CD4-positive, alpha-beta T cell (primary cell): ENCODE data around the gene PILRA. TPM values are rescaled to one million over a fixed set of nuclear protein-coding genes. Genes with fewer than 3 reads are reported as not detected.
A peak's percentile ranks its signal among the peaks of the same experiment; 100 is the strongest.
"Not testable (repeated sequence)": the region's sequence is repeated elsewhere in the genome, so short reads cannot be mapped to it uniquely, and the experiment has no call there.

Experiments
- ATAC-seq: fragments of 200-7000 bp; cut with Tn5 transposase; one replicate; pipeline ENCODE4 v1.10.0; 2022; ENCODE audit warnings: mild to moderate bottlenecking; ENCODE audit not compliant: poor library complexity
- CTCF ChIA-PET: fragments of 350-600 bp; sonication (Branson Sonifier 250); formaldehyde crosslinking; loops from one replicate; lab custom pipeline; 2021; ENCODE audit warnings: antibody characterized with exemption, inconsistent platforms; lab: Charles Lee
- POLR2A ChIA-PET: fragments of 350-600 bp; sonication (Branson Sonifier 250); formaldehyde crosslinking; loops from one replicate; lab custom pipeline; 2021; ENCODE audit warnings: antibody characterized with exemption, inconsistent platforms; lab: Charles Lee
- DNase-seq, 14 experiments: peaks; one replicate each; pipeline ENCODE4 v3.0.0-alpha.2; 2013 to 2020; ENCODE audit warnings: mixed read lengths in 2 of 14
- H3K27ac ChIP-seq, 2 donors: one replicate each; pipeline versions ENCODE4 v1.5.1 to v1.7.0; 2013; ENCODE audit warnings: low read length in 2 of 2, low read depth in 1 of 2, mild to moderate bottlenecking in 1 of 2
- H3K27me3 ChIP-seq, 2 experiments: 1 replicate in 1 of 2; 2 replicates in 1 of 2; pipeline versions ENCODE4 v1.6.1 to v1.7.0; 2013; ENCODE audit warnings: low read length in 2 of 2, control low read depth in 1 of 2, mild to moderate bottlenecking in 1 of 2, moderate library complexity in 1 of 2; ENCODE audit not compliant: insufficient read depth in 2 of 2, control insufficient read depth in 1 of 2
- H3K36me3 ChIP-seq: one replicate; pipeline ENCODE4 v1.6.1; 2013; ENCODE audit warnings: low read length, control low read depth; ENCODE audit not compliant: insufficient read depth
- H3K4me1 ChIP-seq: one replicate; pipeline ENCODE4 v1.6.1; 2013; ENCODE audit warnings: low read length, control low read depth; ENCODE audit not compliant: insufficient read depth
- H3K4me3 ChIP-seq: one replicate; pipeline ENCODE4 v1.5.1; 2013; ENCODE audit warnings: mild to moderate bottlenecking, low read length, moderate library complexity
- H3K9me3 ChIP-seq, 2 experiments: 1 replicate in 1 of 2; 2 replicates in 1 of 2; pipeline versions ENCODE4 v1.6.1 to v1.7.0; 2013; ENCODE audit warnings: low read length in 2 of 2, mild to moderate bottlenecking in 2 of 2, control low read depth in 1 of 2, moderate library complexity in 1 of 2; ENCODE audit not compliant: control insufficient read depth in 1 of 2, insufficient read depth in 1 of 2
- H3K27ac Mint-ChIP-seq: one replicate; pipeline ENCODE4 v1.8.0; 2020; ENCODE audit warnings: mixed read lengths
- H3K27me3 Mint-ChIP-seq: one replicate; pipeline ENCODE4 v1.8.0; 2021; ENCODE audit warnings: mixed read lengths
- H3K36me3 Mint-ChIP-seq: one replicate; pipeline ENCODE4 v1.8.0; 2021; ENCODE audit warnings: low read depth, mixed read lengths
- H3K4me1 Mint-ChIP-seq: one replicate; pipeline ENCODE4 v1.8.0; 2021; ENCODE audit warnings: low read depth, mixed read lengths
- H3K4me3 Mint-ChIP-seq: one replicate; pipeline ENCODE4 v1.8.0; 2020; ENCODE audit warnings: mild to moderate bottlenecking, mixed read lengths
- H3K9me3 Mint-ChIP-seq: one replicate; pipeline ENCODE4 v1.8.0; 2020; ENCODE audit warnings: mixed read lengths
- intact Hi-C, 2 experiments: fragments of 100-400 bp; cut with DNase I in 1 of 2; cut with micrococcal nuclease in 1 of 2; formaldehyde crosslinking; loops; one replicate each; pipeline versions ENCODE4 v1.15.1 to v1.9.0; 2023 to 2025; cut with DNase I, micrococcal nuclease
- total RNA-seq, 174 experiments: library from RNA in 2 of 174; stranded (reverse) in 2 of 174; gene quantifications; one replicate each; pipeline ENCODE4 v1.2.3 and lab custom pipeline; 2021 to 2026
- TF ChIP-seq, protein P1 (sequence below): fragments of 200-600 bp; IDR thresholded peaks from one replicate; pipeline ENCODE4 v1.8.0; 2022; ENCODE audit warnings: antibody characterized with exemption, mild to moderate bottlenecking

Gene PILRA
- total RNA-seq, 2 experiments from 2014 or later = 4.6 to 5.3 TPM

DNA sequence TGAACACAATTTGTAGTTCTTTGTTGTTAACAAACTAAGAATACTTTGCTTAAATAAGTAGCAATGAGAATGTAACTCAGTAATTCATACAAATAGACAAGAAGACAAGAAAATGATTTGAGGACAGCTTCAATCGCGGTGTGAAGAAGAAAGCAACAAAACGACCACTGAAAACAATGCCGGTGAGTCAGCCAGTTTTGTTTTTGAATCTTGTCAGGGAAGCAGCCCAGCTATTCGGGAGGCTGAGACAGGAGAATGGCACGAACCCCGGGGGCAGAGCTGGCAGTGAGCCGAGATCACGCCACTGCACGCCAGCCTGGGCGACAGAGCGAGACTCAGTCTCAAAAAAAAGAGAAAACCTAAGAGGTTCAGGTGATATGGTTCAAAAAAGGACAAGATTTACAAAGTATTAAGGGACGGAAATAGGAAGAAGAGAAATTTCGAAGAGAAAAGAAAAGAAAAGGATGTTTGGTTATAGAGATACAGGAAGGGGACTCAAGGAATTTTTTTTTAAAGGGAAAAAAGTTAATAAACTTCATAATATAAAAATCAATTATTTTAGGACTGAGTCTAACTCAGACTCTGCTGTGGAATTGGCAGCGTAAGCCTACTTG, 35.1 kb upstream of the PILRA start:
- Histone ChIP-seq H3K36me3 (peaks cover 22% of the 10 kb centered on the region), H3K4me1 (peaks cover 11% of the 10 kb centered on the region)
- H3K27me3 ChIP-seq, H3K27me3 Mint-ChIP-seq, CTCF ChIA-PET, DNase-seq, H3K4me3 ChIP-seq, POLR2A ChIA-PET, H3K9me3 ChIP-seq, H3K27ac ChIP-seq, ATAC-seq, H3K9me3 Mint-ChIP-seq: not testable (repeated sequence)
- Mint-ChIP-seq H3K4me1 (peaks cover 38% of the 10 kb centered on the region), H3K27ac (peak overlapping the region; percentile 59), H3K36me3 (peaks cover 51% of the 10 kb centered on the region), H3K4me3 (peak overlapping the region; percentile 15)
- intact Hi-C loops = loop anchor here in 1 of 2 experiments (10.0 kb wide), 1 partner anchor 63 kb away; no protein-coding TSS in a partner anchor

DNA sequence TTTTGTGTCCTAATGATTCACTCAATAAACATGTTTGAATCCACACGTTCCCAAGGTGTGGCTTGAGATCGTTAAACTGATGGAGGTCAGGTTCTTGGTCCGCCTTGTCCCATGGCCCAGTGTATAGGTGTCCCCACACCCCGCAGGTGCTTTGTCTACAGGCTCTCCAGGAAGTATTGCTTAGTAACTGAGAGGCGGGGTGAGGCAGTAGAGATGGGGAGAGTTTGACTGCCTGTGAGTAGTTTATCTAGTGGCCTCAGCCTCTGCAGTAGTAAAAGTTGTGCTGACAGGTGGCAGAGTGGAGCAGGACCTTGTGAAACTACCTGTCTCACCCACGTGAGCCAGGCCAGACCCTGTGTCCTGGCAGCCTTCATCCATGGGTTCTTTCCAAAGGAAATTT, 32.0 kb upstream of the PILRA start:
- peak in 1 of 14 experiments; percentile 8 for DNase-seq
- CTCF ChIA-PET, ATAC-seq, H3K27ac ChIP-seq, H3K9me3 ChIP-seq, H3K4me3 ChIP-seq, POLR2A ChIA-PET, H3K4me3 Mint-ChIP-seq, H3K27me3 ChIP-seq, H3K9me3 Mint-ChIP-seq, H3K27me3 Mint-ChIP-seq: not testable (repeated sequence)
- Histone ChIP-seq H3K36me3 (peaks cover 25% of the 10 kb centered on the region), H3K4me1 (peaks cover 23% of the 10 kb centered on the region)
- H3K27ac Mint-ChIP-seq = peak overlapping the region; percentile 59
- H3K4me1 Mint-ChIP-seq = peaks cover 38% of the 10 kb centered on the region
- intact Hi-C loops = loop anchor here in 1 of 2 experiments (5.0 to 10.0 kb wide), 3 partner anchors 66 to 259 kb away; partner anchors contain the start of gene ZNF3
- H3K36me3 Mint-ChIP-seq = peaks cover 54% of the 10 kb centered on the region

DNA sequence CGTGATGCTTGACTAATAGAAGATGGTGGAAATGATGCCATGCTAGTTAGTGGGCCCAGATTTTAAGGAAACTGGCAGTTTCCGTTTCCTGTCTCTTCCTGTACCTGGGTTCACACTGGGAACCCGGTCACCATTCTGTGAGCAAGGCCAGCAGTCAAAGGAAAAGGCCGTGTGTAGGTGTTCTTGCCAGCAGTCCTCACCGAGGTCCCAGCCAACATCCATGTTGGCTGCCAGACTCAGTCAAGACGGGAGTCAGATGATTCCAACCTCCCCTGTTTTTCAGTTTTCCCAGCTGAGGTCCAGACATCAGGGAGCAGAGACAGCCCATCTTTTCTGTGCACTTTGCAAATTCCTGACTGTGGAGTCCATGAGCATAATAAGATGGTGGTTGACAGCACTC, 30.5 kb upstream of the PILRA start:
- Mint-ChIP-seq H3K27me3 (no peaks in the 10 kb centered on the region), H3K27ac (peak overlapping the region; percentile 78), H3K36me3 (peaks cover 69% of the 10 kb centered on the region), H3K9me3 (no peaks in the 10 kb centered on the region), H3K4me1 (peaks cover 33% of the 10 kb centered on the region), H3K4me3 (no peak overlapping the region)
- CTCF ChIA-PET = no interaction called here
- Histone ChIP-seq H3K27me3 (no peaks in the 10 kb centered on the region), H3K27ac (no peak overlapping the region), H3K4me1 (peaks cover 18% of the 10 kb centered on the region), H3K36me3 (peaks cover 40% of the 10 kb centered on the region), H3K4me3 (no peak overlapping the region), H3K9me3 (no peaks in the 10 kb centered on the region)
- TF ChIP-seq, protein P1, sequence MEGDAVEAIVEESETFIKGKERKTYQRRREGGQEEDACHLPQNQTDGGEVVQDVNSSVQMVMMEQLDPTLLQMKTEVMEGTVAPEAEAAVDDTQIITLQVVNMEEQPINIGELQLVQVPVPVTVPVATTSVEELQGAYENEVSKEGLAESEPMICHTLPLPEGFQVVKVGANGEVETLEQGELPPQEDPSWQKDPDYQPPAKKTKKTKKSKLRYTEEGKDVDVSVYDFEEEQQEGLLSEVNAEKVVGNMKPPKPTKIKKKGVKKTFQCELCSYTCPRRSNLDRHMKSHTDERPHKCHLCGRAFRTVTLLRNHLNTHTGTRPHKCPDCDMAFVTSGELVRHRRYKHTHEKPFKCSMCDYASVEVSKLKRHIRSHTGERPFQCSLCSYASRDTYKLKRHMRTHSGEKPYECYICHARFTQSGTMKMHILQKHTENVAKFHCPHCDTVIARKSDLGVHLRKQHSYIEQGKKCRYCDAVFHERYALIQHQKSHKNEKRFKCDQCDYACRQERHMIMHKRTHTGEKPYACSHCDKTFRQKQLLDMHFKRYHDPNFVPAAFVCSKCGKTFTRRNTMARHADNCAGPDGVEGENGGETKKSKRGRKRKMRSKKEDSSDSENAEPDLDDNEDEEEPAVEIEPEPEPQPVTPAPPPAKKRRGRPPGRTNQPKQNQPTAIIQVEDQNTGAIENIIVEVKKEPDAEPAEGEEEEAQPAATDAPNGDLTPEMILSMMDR = no peak
- intact Hi-C loops = loop anchor here in 1 of 2 experiments (5.0 to 10.0 kb wide), 3 partner anchors 68 to 260 kb away; partner anchors contain the start of gene ZNF3
- POLR2A ChIA-PET = no interaction called here
- no peak for ATAC-seq
- DNase-seq = peak in 1 of 14 experiments; percentile 9

DNA sequence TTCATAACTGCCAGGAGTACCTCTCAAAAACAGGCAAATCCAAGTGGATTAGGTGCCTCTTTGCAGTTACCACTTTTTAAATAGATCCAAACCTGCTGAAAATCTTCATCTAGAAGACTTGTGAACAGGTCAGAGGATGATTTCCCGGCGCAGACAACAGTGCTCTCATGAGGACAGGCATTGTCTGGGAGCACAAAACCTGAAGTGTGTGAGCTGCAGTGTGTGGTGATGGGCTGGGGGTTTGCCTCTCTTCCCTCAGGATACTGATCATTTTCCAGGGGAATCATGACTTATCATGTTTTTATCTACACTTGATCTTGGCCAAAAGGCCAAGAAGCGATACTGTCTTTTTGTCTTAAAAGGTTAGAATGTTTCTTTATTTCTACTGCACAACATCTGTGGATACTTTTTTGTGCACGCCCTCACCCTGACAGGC, 29.1 kb upstream of the PILRA start:
- Mint-ChIP-seq H3K36me3 (peaks cover 66% of the 10 kb centered on the region), H3K4me1 (peaks cover 25% of the 10 kb centered on the region), H3K27ac (peak overlapping the region; percentile 95), H3K4me3 (peak overlapping the region; percentile 69)
- ATAC-seq, H3K27me3 ChIP-seq, H3K4me3 ChIP-seq, H3K9me3 Mint-ChIP-seq, H3K27me3 Mint-ChIP-seq, H3K9me3 ChIP-seq: not testable (repeated sequence)
- intact Hi-C loops = loop anchor here in 1 of 2 experiments (5.0 to 10.0 kb wide), 3 partner anchors 69 to 262 kb away; partner anchors contain the start of gene ZNF3
- Histone ChIP-seq H3K4me1 (peaks cover 16% of the 10 kb centered on the region), H3K36me3 (peaks cover 45% of the 10 kb centered on the region), H3K27ac (peak overlapping the region; percentile 92 to 96)
- ChIA-PET POLR2A (interaction anchor here (1.0 kb wide), 2 partner anchors 9 to 210 kb away, joined by 3 to 4 read pairs; no protein-coding TSS in a partner anchor), CTCF (interaction anchor here (0.8 to 2.3 kb wide), 6 partner anchors 9 to 211 kb away, joined by 3 to 9 read pairs (median 4); no protein-coding TSS in a partner anchor)
- peak in 1 of 14 experiments; percentile 25 for DNase-seq
